ENCODE results near the gene POLG2. TPM values are rescaled to one million over a fixed set of nuclear protein-coding genes. Genes with fewer than 3 reads are reported as not detected.

Gene POLG2
- polyA plus RNA-seq, 1 donor (not counting 4 experiments of a cell fraction or from before 2014, with no cell fraction given): 14.0 TPM

DNA sequence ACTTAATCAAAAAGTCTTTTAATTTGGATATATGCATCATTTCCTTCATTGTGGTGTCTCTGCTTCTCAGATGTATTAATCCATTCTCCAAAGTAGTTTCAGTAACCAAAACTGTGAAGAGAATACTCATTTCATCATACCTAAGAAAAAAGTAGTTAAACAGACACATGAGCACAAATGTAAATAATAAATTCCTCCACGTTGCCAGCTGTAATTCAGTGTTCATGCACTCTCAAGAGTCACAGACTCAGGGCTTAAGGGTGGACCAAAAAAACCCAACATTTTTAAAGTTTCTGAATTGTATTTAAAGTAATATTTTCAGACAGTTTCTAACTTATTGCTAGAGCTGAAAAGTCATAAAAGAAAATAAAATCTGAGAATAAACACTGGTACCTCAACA lies 19.0 kb downstream of the POLG2 start:
- no peak overlapping the region for H3K4me2 ChIP-seq (ENCODE audit: control insufficient read depth, extremely low read depth, insufficient read depth, low read depth, low read length)
- no peaks in the 10 kb centered on the region for H3K9me3 ChIP-seq (ENCODE audit: control insufficient read depth, low read depth, low read length)
- H2AFZ ChIP-seq (ENCODE audit: control insufficient read depth, low read length): no peak overlapping the region
- H3K27me3 ChIP-seq (ENCODE audit: control insufficient read depth, extremely low read depth, insufficient read depth, low read length): no peaks in the 10 kb centered on the region
- no peaks in the 10 kb centered on the region for H3K79me2 ChIP-seq (ENCODE audit: control insufficient read depth, insufficient read depth, low read length)
- DNase-seq (ENCODE audit: low read depth, low spot score) (no peak), FAIRE-seq (no peak)
- H3K36me3 ChIP-seq (ENCODE audit: control insufficient read depth in 2 of 2, extremely low read depth in 1 of 2, insufficient read depth in 2 of 2, low read length in 2 of 2): peaks cover 8 to 11% of the 10 kb centered on the region in 2 experiments
- no peak overlapping the region for H3K9ac ChIP-seq (ENCODE audit: control insufficient read depth, extremely low read depth, insufficient read depth, low read length)
- H3K27ac ChIP-seq (ENCODE audit: control insufficient read depth, insufficient read depth, low read length): no peak overlapping the region
- H3K4me3 ChIP-seq (ENCODE audit: control insufficient read depth in 2 of 3, extremely low read depth in 1 of 3, insufficient read depth in 2 of 3, low read depth in 1 of 3, low read length in 3 of 3): no peak overlapping the region
- TF ChIP-seq EZH2 (IDR thresholded peaks at IDR 0.05; ENCODE audit: low read length): no peak
- no peak for TF ChIP-seq CTCF (optimal IDR thresholded peaks at IDR 0.05 in 1 of 3, IDR thresholded peaks at IDR 0.05 in 1 of 3, conservative IDR thresholded peaks at IDR 0.05 in 1 of 3; ENCODE audit: extremely low read depth in 1 of 3, insufficient read depth in 2 of 3, low read length in 3 of 3)
- no peaks in the 10 kb centered on the region for H4K20me1 ChIP-seq (ENCODE audit: control insufficient read depth, extremely low read depth, insufficient read depth, low read length)
- dilution Hi-C loops (cut with MboI; ENCODE audit: extremely low pct_ligation_motif_present, low sequenced_read_pairs): loop anchor here (5.0 kb wide), 1 partner anchor 51 kb away; no protein-coding TSS in a partner anchor
- H3K9me1 ChIP-seq (ENCODE audit: control insufficient read depth, extremely low read depth, insufficient read depth, low read length): no peaks in the 10 kb centered on the region
- H3K4me1 ChIP-seq (ENCODE audit: control insufficient read depth, extremely low read depth, insufficient read depth, low read length): no peaks in the 10 kb centered on the region

DNA sequence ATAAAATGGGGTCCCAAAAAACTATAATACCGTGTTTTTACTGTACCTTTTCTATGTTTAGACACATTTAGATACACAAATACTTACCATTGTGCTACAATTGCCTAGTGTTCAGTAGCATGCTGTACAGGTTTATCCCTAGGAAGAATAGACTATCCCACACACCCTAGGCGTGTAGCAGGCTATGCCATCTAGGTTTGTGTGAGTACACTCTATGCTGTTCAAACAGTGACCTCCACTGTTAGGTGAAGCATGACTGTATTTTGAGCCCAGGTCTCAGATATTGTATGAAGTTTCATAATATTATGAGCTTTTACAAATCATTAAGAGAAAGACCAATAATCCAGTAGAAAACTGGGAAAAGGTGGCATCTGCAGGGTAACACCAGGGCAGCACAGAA lies 24.3 kb downstream of the POLG2 start:
- dilution Hi-C loops (cut with MboI; ENCODE audit: extremely low pct_ligation_motif_present, low sequenced_read_pairs): no loop called here
- no peaks in the 10 kb centered on the region for H3K36me3 ChIP-seq (ENCODE audit: control insufficient read depth in 2 of 2, extremely low read depth in 1 of 2, insufficient read depth in 2 of 2, low read length in 2 of 2)

More for the DNA sequence above, 24.3 kb downstream of the POLG2 start:
- TF ChIP-seq CTCF (optimal IDR thresholded peaks at IDR 0.05 in 1 of 3, IDR thresholded peaks at IDR 0.05 in 1 of 3, conservative IDR thresholded peaks at IDR 0.05 in 1 of 3; ENCODE audit: extremely low read depth in 1 of 3, insufficient read depth in 2 of 3, low read length in 3 of 3): no peak
- TF ChIP-seq EZH2 (IDR thresholded peaks at IDR 0.05; ENCODE audit: low read length): no peak
- DNase-seq (ENCODE audit: low read depth, low spot score): no peak
- Histone ChIP-seq H3K9ac (ENCODE audit: control insufficient read depth, extremely low read depth, insufficient read depth, low read length) (no peak overlapping the region), H3K27me3 (ENCODE audit: control insufficient read depth, extremely low read depth, insufficient read depth, low read length) (no peaks in the 10 kb centered on the region), H3K4me3 (ENCODE audit: control insufficient read depth in 2 of 3, extremely low read depth in 1 of 3, insufficient read depth in 2 of 3, low read depth in 1 of 3, low read length in 3 of 3) (no peak overlapping the region), H3K9me3 (ENCODE audit: control insufficient read depth, low read depth, low read length) (no peaks in the 10 kb centered on the region), H4K20me1 (ENCODE audit: control insufficient read depth, extremely low read depth, insufficient read depth, low read length) (no peaks in the 10 kb centered on the region), H3K79me2 (ENCODE audit: control insufficient read depth, insufficient read depth, low read length) (no peaks in the 10 kb centered on the region), H3K27ac (ENCODE audit: control insufficient read depth, insufficient read depth, low read length) (no peak overlapping the region), H2AFZ (ENCODE audit: control insufficient read depth, low read length) (no peak overlapping the region), H3K4me1 (ENCODE audit: control insufficient read depth, extremely low read depth, insufficient read depth, low read length) (no peaks in the 10 kb centered on the region), H3K9me1 (ENCODE audit: control insufficient read depth, extremely low read depth, insufficient read depth, low read length) (no peaks in the 10 kb centered on the region), H3K4me2 (ENCODE audit: control insufficient read depth, extremely low read depth, insufficient read depth, low read depth, low read length) (no peak overlapping the region)
- no peak for FAIRE-seq

Data from keratinocyte (primary cell).